Ovary (tissue), 9 donors: ENCODE measurements around the gene TMEM198. TPM values are rescaled to one million over a fixed set of nuclear protein-coding genes. Genes with fewer than 3 reads are reported as not detected.

Source experiments
- DNase-seq, 5 donors: peaks; one replicate each; pipeline ENCODE4 v3.0.0-alpha.2; 2019 to 2020
- H3K27ac ChIP-seq, 2 donors: fragments of 200-600 bp; one replicate each; pipeline versions ENCODE4 v1.5.1 to v1.8.0; 2019 to 2022
- H3K27me3 ChIP-seq: fragments of 200-600 bp; one replicate; pipeline ENCODE4 v1.8.0; 2022
- H3K36me3 ChIP-seq: fragments of 200-600 bp; sonication (generic); one replicate; pipeline ENCODE4 v1.5.1; 2019
- H3K4me1 ChIP-seq: one replicate; pipeline ENCODE4 v1.8.1; 2013; ENCODE audit warnings: mild to moderate bottlenecking, moderate library complexity; ENCODE audit not compliant: insufficient read depth
- H3K4me3 ChIP-seq: fragments of 200-600 bp; sonication (generic); one replicate; pipeline ENCODE4 v1.5.1; 2017
- H3K9me3 ChIP-seq, 2 donors: fragments of 200-600 bp in 1 of 2; sonication (generic) in 1 of 2; one replicate each; pipeline versions ENCODE4 v1.5.1 to v1.8.1; 2013 to 2019; ENCODE audit warnings: mild to moderate bottlenecking in 1 of 2, moderate library complexity in 1 of 2
- CTCF ChIP-seq, 3 donors: fragments of 450-650 bp in 2 of 3; fragments of 200-600 bp in 1 of 3; IDR thresholded peaks; one replicate each; pipeline versions ENCODE4 v1.5.1 to v1.8.0; 2016 to 2022; ENCODE audit warnings: antibody characterized with exemption in 3 of 3, mild to moderate bottlenecking in 1 of 3
- EP300 ChIP-seq: sonication (generic); formaldehyde crosslinking; IDR thresholded peaks from one replicate; pipeline ENCODE4 v1.6.1; 2017; ENCODE audit warnings: antibody characterized with exemption
- POLR2A ChIP-seq: fragments of 450-650 bp; IDR thresholded peaks from one replicate; pipeline ENCODE4 v1.6.1; 2017; ENCODE audit warnings: antibody characterized with exemption, mild to moderate bottlenecking, moderate library complexity
- WGBS, 3 donors: extraction: QIAGEN DNeasy Blood & Tissue Kit in 1 of 3; methylation state at CpG; one replicate each; pipeline versions ENCODE4 v1.1.5 to v1.1.7; 2013 to 2017; 5-methylcytosine and 5-hydroxymethylcytosine counted together
- intact Hi-C, 4 donors: fragments of 100-400 bp; cut with DNase I; formaldehyde crosslinking; loops; one replicate each; pipeline versions ENCODE4 v1.11.0 to v1.15.1; 2022 to 2023
- polyA plus RNA-seq, 2 donors: library from polyadenylated mRNA; stranded (reverse); fragments of 200-250 nt in 1 of 2; fragments of 350-450 nt in 1 of 2; fragmentation: Illumina TruSeq in 1 of 2; extraction: RNeasy Lipid Tissue Mini Kit (QIAGEN cat#74804) in 1 of 2; gene quantifications; one replicate each; pipeline ENCODE4 v1.2.3, GENCODE V29; 2013 to 2014
- total RNA-seq, 7 donors: library from RNA; depleted of rRNA in 2 of 7; stranded (reverse); fragments of >200 nt in 2 of 7; fragmentation: NEBNext Ultra II Directional in 3 of 7; extraction: Animal tissue kit (Norgen Biotek cat#: 25700) in 3 of 7; gene quantifications; one replicate each; pipeline versions ENCODE4 v1.1.0 to v1.2.4, GENCODE V29; 2016 to 2023
- donor health status: DM: no; HTN: no; CAD: no; lungs with moderate emphysema.
- donor health status: DM: no; HTN: no; CAD: no.
- donor health status: Bipolar disorder and iron deficiency.
- donor health status: DM: yes; HTN: yes; CAD: no.
- donor health status: DM: no; HTN: no; CAD: no.
- donor health status: DM: yes; HTN: yes; CAD: no.

TMEM198 gene
- total and polyA plus RNA-seq, 9 donors: 0.62 to 22.7 (median 10.4) TPM

GRCh38 chr2:219554350-219554749 is 10.5 kb downstream of the TMEM198 start:
- peaks cover 6% of the 10 kb centered on the region for H3K4me1 ChIP-seq
- TF ChIP-seq EP300 (no peak), POLR2A (no peak), CTCF (IDR thresholded peaks at IDR 0.05) (no peak)
- H3K4me3 ChIP-seq: no peak overlapping the region
- WGBS, 3 donors: 90 to 95% (median 92%) methylated on average over 15 of the region's 15 CpGs
- H3K27me3 ChIP-seq: no peaks in the 10 kb centered on the region
- peak overlapping the region in 1 of 2 donors; percentile 92 for H3K27ac ChIP-seq
- peak in 2 of 5 donors; percentile 62 to 69 for DNase-seq
- no peaks in the 10 kb centered on the region for H3K9me3 ChIP-seq
- intact Hi-C loops: loop anchor here in 2 of 4 donors (5.0 kb wide), 2 partner anchors 53 to 78 kb away; no protein-coding TSS in a partner anchor
- H3K36me3 ChIP-seq: no peaks in the 10 kb centered on the region

- H3K27me3 ChIP-seq: no peaks in the 10 kb centered on the region
- H3K36me3 ChIP-seq: no peaks in the 10 kb centered on the region
- no peaks in the 10 kb centered on the region for H3K9me3 ChIP-seq
- H3K4me3 ChIP-seq: no peak overlapping the region
- TF ChIP-seq POLR2A (no peak), EP300 (no peak), CTCF (IDR thresholded peaks at IDR 0.05) (no peak)
- WGBS, 3 donors: 87 to 94% (median 92%) methylated on average over 20 of the region's 20 CpGs
- no peak overlapping the region for H3K27ac ChIP-seq
- intact Hi-C loops: loop anchor here in 2 of 4 donors (5.0 kb wide), 2 partner anchors 81 to 86 kb away; no protein-coding TSS in a partner anchor
- H3K4me1 ChIP-seq: peaks cover 7% of the 10 kb centered on the region
- DNase-seq: no peak
Measured at GRCh38 chr2:219555956-219556355, 12.1 kb downstream of the TMEM198 start.

- intact Hi-C loops: loop anchor here in 2 of 4 donors (5.0 kb wide), 2 partner anchors 81 to 86 kb away; no protein-coding TSS in a partner anchor
- Histone ChIP-seq H3K9me3 (no peaks in the 10 kb centered on the region), H3K27ac (no peak overlapping the region), H3K27me3 (no peaks in the 10 kb centered on the region), H3K36me3 (no peaks in the 10 kb centered on the region), H3K4me3 (no peak overlapping the region), H3K4me1 (peaks cover 6% of the 10 kb centered on the region)
- no peak for DNase-seq
- 88 to 91% (median 90%) methylated on average over 19 of the region's 19 CpGs for WGBS, 3 donors
- TF ChIP-seq POLR2A (no peak), CTCF (IDR thresholded peaks at IDR 0.05) (no peak), EP300 (no peak)
Measured at GRCh38 chr2:219556413-219556812, 12.6 kb downstream of the TMEM198 start.

GRCh38 chr2:219557320-219557719 is 13.5 kb downstream of the TMEM198 start:
- Histone ChIP-seq H3K9me3 (no peaks in the 10 kb centered on the region), H3K4me3 (no peak overlapping the region), H3K4me1 (peaks cover 6% of the 10 kb centered on the region), H3K36me3 (no peaks in the 10 kb centered on the region), H3K27me3 (no peaks in the 10 kb centered on the region), H3K27ac (no peak overlapping the region)
- no peak for TF ChIP-seq CTCF (IDR thresholded peaks at IDR 0.05)
- no peak for TF ChIP-seq POLR2A
- TF ChIP-seq EP300: no peak
- WGBS, 3 donors: 89 to 91% (median 90%) methylated on average over 21 of the region's 21 CpGs
- intact Hi-C loops: loop anchor here in 2 of 4 donors (5.0 kb wide), 2 partner anchors 80 to 85 kb away; no protein-coding TSS in a partner anchor
- DNase-seq: peak in 1 of 5 donors; percentile 49
